H1 (cell line): ENCODE data around the gene SNED1. TPM values are rescaled to one million over a fixed set of nuclear protein-coding genes. Genes with fewer than 3 reads are reported as not detected.
A peak's percentile ranks its signal among the peaks of the same experiment; 100 is the strongest.

ENCODE experiments used
- CTCF ChIA-PET: fragments of 300-600 bp; sonication (Branson Sonifier 250); formaldehyde crosslinking; loops from one replicate; lab custom pipeline; 2021; ENCODE audit not compliant: partially characterized antibody; lab: Charles Lee
- POLR2A ChIA-PET: fragments of 300-600 bp; sonication (Branson Sonifier 250); formaldehyde crosslinking; loops from one replicate; lab custom pipeline; 2021; ENCODE audit warnings: inconsistent platforms; ENCODE audit not compliant: partially characterized antibody; lab: Charles Lee
- DNase-seq, 2 experiments: peaks; one replicate each; pipeline versions ENCODE4 v3.0.0 to v3.0.0-alpha.2; 2010 to 2022; ENCODE audit warnings: low spot score in 2 of 2, low read depth in 1 of 2, mixed read lengths in 1 of 2
- FAIRE-seq: peaks from 2 replicates; lab custom pipeline; 2011; peaks lifted over from hg19 to GRCh38; lab: Jason Lieb, UNC
- H2AFZ ChIP-seq: 2 replicates; pipeline ENCODE4 v1.8.1; 2012; ENCODE audit warnings: low read length, inconsistent platforms
- H2AK5ac ChIP-seq: 2 replicates; pipeline ENCODE4 v1.6.1; 2013; ENCODE audit warnings: low read depth, low read length
- H2BK120ac ChIP-seq: replicated peaks from 2 replicates; pipeline ENCODE3; 2013; ENCODE audit warnings: low read depth, low read length, inconsistent platforms
- H2BK12ac ChIP-seq: 2 replicates; pipeline ENCODE4 v1.6.1; 2013; ENCODE audit warnings: low read depth, low read length
- H2BK15ac ChIP-seq: 2 replicates; pipeline ENCODE4 v1.6.1; 2013; ENCODE audit warnings: low read length
- H2BK20ac ChIP-seq: 2 replicates; pipeline ENCODE4 v1.6.1; 2013; ENCODE audit warnings: low read length
- H2BK5ac ChIP-seq: 2 replicates; pipeline ENCODE4 v1.6.1; 2013; ENCODE audit warnings: low read depth, low read length
- H3K14ac ChIP-seq: 2 replicates; pipeline ENCODE4 v1.6.1; 2013; ENCODE audit warnings: inconsistent platforms; ENCODE audit not compliant: insufficient read length
- H3K18ac ChIP-seq: 2 replicates; pipeline ENCODE4 v1.6.1; 2013; ENCODE audit warnings: low read length; ENCODE audit errors: extremely low read depth
- H3K23ac ChIP-seq: 2 replicates; pipeline ENCODE4 v1.6.1; 2013; ENCODE audit warnings: inconsistent platforms; ENCODE audit not compliant: insufficient read length
- H3K23me2 ChIP-seq: 2 replicates; pipeline ENCODE4 v1.6.1; 2013; ENCODE audit warnings: low read depth, low read length
- H3K27ac ChIP-seq: 2 replicates; pipeline ENCODE4 v1.6.1; 2011; ENCODE audit warnings: low read depth, low read length, inconsistent platforms
- H3K27me3 ChIP-seq, 4 experiments: replicated peaks in 1 of 4; 1 replicate in 1 of 4; 2 replicates in 3 of 4; pipeline versions ENCODE4 v1.6.1 to v1.8.1; 2011 to 2013; ENCODE audit warnings: low read length in 3 of 4, mild to moderate bottlenecking in 3 of 4, inconsistent platforms in 2 of 4, mixed read lengths in 2 of 4, moderate library complexity in 1 of 4; ENCODE audit not compliant: control insufficient read depth in 3 of 4, insufficient read depth in 3 of 4; ENCODE audit errors: extremely low read depth in 1 of 4
- H3K36me3 ChIP-seq, 4 experiments: 2 replicates each; pipeline versions ENCODE4 v1.6.1 to v1.8.1; 2011 to 2013; ENCODE audit warnings: mild to moderate bottlenecking in 4 of 4, low read length in 3 of 4, moderate library complexity in 2 of 4, control low read depth in 1 of 4, inconsistent platforms in 1 of 4; ENCODE audit not compliant: insufficient read depth in 4 of 4, control insufficient read depth in 2 of 4
- H3K4ac ChIP-seq: replicated peaks from 2 replicates; pipeline ENCODE3; 2013; ENCODE audit warnings: low read length, low read depth, mixed read lengths, inconsistent platforms; ENCODE audit not compliant: insufficient read length
- H3K4me1 ChIP-seq, 4 experiments: replicated peaks in 1 of 4; 1 replicate in 1 of 4; 2 replicates in 3 of 4; pipeline versions ENCODE4 v1.6.1 to v1.8.1; 2011 to 2013; ENCODE audit warnings: low read length in 3 of 4, inconsistent platforms in 2 of 4, mixed read lengths in 1 of 4; ENCODE audit not compliant: insufficient read depth in 4 of 4, control insufficient read depth in 3 of 4
- H3K4me2 ChIP-seq, 2 experiments: 2 replicates each; pipeline versions ENCODE4 v1.6.1 to v1.8.1; 2011 to 2013; ENCODE audit warnings: low read depth in 2 of 2, low read length in 2 of 2, control low read depth in 1 of 2, inconsistent platforms in 1 of 2, mild to moderate bottlenecking in 1 of 2; ENCODE audit not compliant: insufficient read depth in 1 of 2
- H3K4me3 ChIP-seq, 4 experiments: fragments of 200-600, 300-600 bp in 1 of 4; sonication (generic), shearing (Covaris generic), sonication (Bioruptor Twin) in 1 of 4; 2 replicates each; pipeline versions ENCODE4 v1.5.1 to v1.8.1; 2011 to 2016; ENCODE audit warnings: low read length in 4 of 4, low read depth in 3 of 4, control low read depth in 2 of 4, inconsistent platforms in 2 of 4, mild to moderate bottlenecking in 2 of 4, mixed read lengths in 1 of 4, moderate library complexity in 1 of 4; ENCODE audit not compliant: insufficient read depth in 2 of 4; ENCODE audit errors: extremely low read depth in 1 of 4
- H3K56ac ChIP-seq: replicated peaks from 2 replicates; pipeline ENCODE3; 2013; ENCODE audit warnings: low read depth, mild to moderate bottlenecking, mixed read lengths, low read length, inconsistent platforms; ENCODE audit not compliant: insufficient read length
- H3K79me1 ChIP-seq: 2 replicates; pipeline ENCODE4 v1.6.1; 2013; ENCODE audit warnings: low read depth, low read length, control low read depth
- H3K79me2 ChIP-seq, 2 experiments: 2 replicates each; pipeline versions ENCODE4 v1.6.1 to v1.8.1; 2012 to 2013; ENCODE audit warnings: low read length in 2 of 2, mild to moderate bottlenecking in 2 of 2, inconsistent platforms in 1 of 2; ENCODE audit not compliant: insufficient read depth in 2 of 2, control insufficient read depth in 1 of 2
- H3K9ac ChIP-seq, 4 experiments: replicated peaks in 1 of 4; 1 replicate in 1 of 4; 2 replicates in 3 of 4; pipeline versions ENCODE4 v1.6.1 to v1.8.1; 2011 to 2013; ENCODE audit warnings: low read depth in 3 of 4, low read length in 3 of 4, control low read depth in 2 of 4, mild to moderate bottlenecking in 2 of 4, moderate library complexity in 2 of 4, inconsistent platforms in 1 of 4; ENCODE audit errors: extremely low read depth in 1 of 4
- H3K9me3 ChIP-seq, 2 experiments: 2 replicates each; pipeline versions ENCODE4 v1.6.1 to v1.8.1; 2012 to 2013; ENCODE audit warnings: mild to moderate bottlenecking in 2 of 2, moderate library complexity in 2 of 2, control low read depth in 1 of 2, inconsistent platforms in 1 of 2, low read depth in 1 of 2, low read length in 1 of 2, mixed read lengths in 1 of 2; ENCODE audit not compliant: insufficient read depth in 2 of 2
- H4K20me1 ChIP-seq, 2 experiments: replicated peaks in 1 of 2; 2 replicates each; pipeline versions ENCODE3 to v1.8.1; 2011 to 2013; ENCODE audit warnings: inconsistent platforms in 2 of 2, low read length in 2 of 2, mild to moderate bottlenecking in 1 of 2; ENCODE audit not compliant: insufficient read depth in 2 of 2, control insufficient read depth in 1 of 2
- H4K5ac ChIP-seq: 2 replicates; pipeline ENCODE4 v1.6.1; 2013; ENCODE audit warnings: low read length, low read depth, mixed read lengths, inconsistent platforms; ENCODE audit not compliant: insufficient read length
- H4K8ac ChIP-seq: 2 replicates; pipeline ENCODE4 v1.8.0; 2013; ENCODE audit warnings: mild to moderate bottlenecking, moderate library complexity, low read length, inconsistent platforms; ENCODE audit not compliant: insufficient read depth; ENCODE audit errors: extremely low read depth
- H4K91ac ChIP-seq: replicated peaks from 2 replicates; pipeline ENCODE3; 2013; ENCODE audit warnings: low read length, mixed read lengths, inconsistent platforms; ENCODE audit not compliant: insufficient read length
- ASH2L ChIP-seq: fragments of 200-600, 300-600 bp; sonication (generic); IDR thresholded peaks from one replicate; pipeline ENCODE4 v1.7.1; 2017; ENCODE audit warnings: low read length
- CHD1 ChIP-seq: IDR thresholded peaks from 2 replicates; pipeline ENCODE4 v1.6.1; 2012; ENCODE audit warnings: low read depth, low read length, improper control_type of control experiment
- E2F6 ChIP-seq: IDR thresholded peaks from 2 replicates; pipeline ENCODE4 v1.6.1; 2012; ENCODE audit warnings: inconsistent platforms
- FOSL1 ChIP-seq: IDR thresholded peaks from 2 replicates; pipeline ENCODE4 v1.6.1; 2011; ENCODE audit warnings: mild to moderate bottlenecking, low read depth, low read length, moderate library complexity; ENCODE audit not compliant: insufficient read depth
- MAX ChIP-seq: IDR thresholded peaks from 2 replicates; pipeline ENCODE4 v1.6.1; 2012; ENCODE audit warnings: inconsistent platforms
- NANOG ChIP-seq: IDR thresholded peaks from 2 replicates; pipeline ENCODE4 v1.6.1; 2011; ENCODE audit warnings: low read length, low read depth, mild to moderate bottlenecking, inconsistent platforms; ENCODE audit not compliant: insufficient read depth, poor library complexity, severe bottlenecking
- RBBP5 ChIP-seq: IDR thresholded peaks from 2 replicates; pipeline ENCODE4 v1.7.1; 2012; ENCODE audit warnings: low read depth, mild to moderate bottlenecking, inconsistent platforms, low read length, moderate library complexity, borderline replicate concordance
- SIX5 ChIP-seq: IDR thresholded peaks from 2 replicates; pipeline ENCODE4 v1.6.1; 2011; ENCODE audit warnings: mild to moderate bottlenecking, low read depth, low read length
- WGBS, 2 experiments: shearing (Covaris generic) in 1 of 2; methylation state at CpG; one replicate each; pipeline versions ENCODE4 v1.1.6 to v1.1.7; 2013 to 2015; ENCODE audit warnings: low lambda C conversion rate in 2 of 2, mixed read lengths in 2 of 2, inconsistent platforms in 1 of 2, low coverage in 1 of 2, missing lambda C conversion rate in 1 of 2; ENCODE audit not compliant: insufficient replicate concordance in 2 of 2, insufficient coverage in 1 of 2, insufficient read length in 1 of 2; ENCODE audit errors: extremely low coverage in 1 of 2, missing lambda C conversion rate in 1 of 2; 5-methylcytosine and 5-hydroxymethylcytosine counted together
- polyA plus RNA-seq, 7 experiments: library from polyadenylated mRNA; depleted of rRNA in 3 of 7; stranded (reverse) in 5 of 7; unstranded in 2 of 7; fragments of >200 nt in 5 of 7; fragments of 200-250 nt in 2 of 7; gene quantifications; 1 replicate in 5 of 7; 2 replicates in 1 of 7; 4 replicates in 1 of 7; pipeline versions ENCODE4 v1.2.1 to v1.2.3, GENCODE V29; 2011 to 2013; ENCODE audit warnings: missing spikeins in 2 of 7, mixed read lengths in 2 of 7
- total RNA-seq: library from RNA; stranded (reverse); fragmentation: NEBNext Ultra II Directional; extraction: Animal tissue kit (Norgen Biotek cat#: 25700); gene quantifications from 2 replicates; pipeline ENCODE4 v1.2.1, GENCODE V29; 2021

SNED1 gene
- total and polyA plus RNA-seq, 2 of the 8 experiments (the other 6 are each of a cell fraction or from before 2014, with no cell fraction given) = 1.9 TPM

- no peaks in the 10 kb centered on the region for H3K36me3 ChIP-seq
- H2BK20ac ChIP-seq = no peak overlapping the region
- H3K9ac ChIP-seq = no peak overlapping the region; a peak in 1 of 7 replicates
- peaks cover 9% of the 10 kb centered on the region; the same call in 1 of the 2 replicates for H3K23me2 ChIP-seq
- H3K14ac ChIP-seq = no peak overlapping the region
- H3K56ac ChIP-seq = no peak overlapping the region
- 0% methylated on average over 6 of the region's 39 CpGs; no CpG with 5 or more reads in 1 of the 2 experiments for WGBS, 2 experiments
- no peak overlapping the region for H3K27ac ChIP-seq
- H3K4ac ChIP-seq = no peak overlapping the region
- H4K5ac ChIP-seq = no peak overlapping the region
- H4K91ac ChIP-seq = no peak overlapping the region
- peaks cover 0 to 16% (median 8%) of the 10 kb centered on the region in 4 experiments; a peak in 6 of 7 replicates for H3K4me1 ChIP-seq
- DNase-seq = no peak
- peak overlapping the region; percentile 58 to 87 for H3K4me2 ChIP-seq
- no peak overlapping the region for H3K23ac ChIP-seq
- no peak overlapping the region for H2BK12ac ChIP-seq
- no peaks in the 10 kb centered on the region for H3K79me2 ChIP-seq
- H2BK120ac ChIP-seq = no peak overlapping the region
- H3K9me3 ChIP-seq = no peaks in the 10 kb centered on the region
- CTCF ChIA-PET = no interaction called here
- H3K18ac ChIP-seq = no peak overlapping the region; the same call in 1 of the 2 replicates
- H3K4me3 ChIP-seq = peak overlapping the region; percentile 25 to 69 (median 44)
- H2BK15ac ChIP-seq = peak overlapping the region; percentile 53; the same call in 1 of the 2 replicates
- TF ChIP-seq SIX5 (no peak), MAX (peak; percentile 92), NANOG (no peak), FOSL1 (no peak), RBBP5 (no peak; the same call in 1 of the 2 replicates), ASH2L (no peak), E2F6 (peak; percentile 98), CHD1 (no peak)
- TF ChIP-seq, all 59 proteins: peak for 2
- no peak overlapping the region for H4K8ac ChIP-seq
- 0 out of 2 replicates have a peak overlapping the region, but pooled peaks have one; percentile 25 for H2AFZ ChIP-seq
- POLR2A ChIA-PET = no interaction called here
- no peak overlapping the region for H2AK5ac ChIP-seq
- FAIRE-seq = no peak
- peaks cover 0 to 33% (median 19%) of the 10 kb centered on the region in 4 experiments; a peak in 4 of 7 replicates for H3K27me3 ChIP-seq
- H4K20me1 ChIP-seq = no peaks in the 10 kb centered on the region
- no peak overlapping the region for H2BK5ac ChIP-seq
- no peaks in the 10 kb centered on the region for H3K79me1 ChIP-seq
Observed at GRCh38 chr2:241035818-241036396, 37.5 kb downstream of the SNED1 start.
